Astrocyte (in vitro differentiated cells and primary cell): ENCODE results near the gene RAB14.

Experiments used
- CTCF ChIP-seq: IDR thresholded peaks from 2 replicates; pipeline ENCODE4 v1.5.1; 2011; ENCODE audit warnings: low read depth, mild to moderate bottlenecking, inconsistent platforms, low read length, moderate library complexity; ENCODE audit not compliant: insufficient read depth
- EZH2 ChIP-seq: IDR thresholded peaks from 2 replicates; pipeline ENCODE4 v1.6.1; 2012; ENCODE audit warnings: mild to moderate bottlenecking, low read length, inconsistent platforms; ENCODE audit not compliant: insufficient read depth

- TF ChIP-seq CTCF (no peak), EZH2 (no peak)
Measured at GRCh38 chr9:121133104-121133816, 68.4 kb downstream of the RAB14 start.
